HG03139 (cell line): Measurements from ENCODE around the gene RBBP4.

Experiments used
- ATAC-seq: cut with Tn5 transposase; IDR thresholded peaks from one replicate; pipeline ENCODE4 v1.9.1; 2021; ENCODE audit not compliant: unreplicated experiment

The RBBP4 gene

DNA sequence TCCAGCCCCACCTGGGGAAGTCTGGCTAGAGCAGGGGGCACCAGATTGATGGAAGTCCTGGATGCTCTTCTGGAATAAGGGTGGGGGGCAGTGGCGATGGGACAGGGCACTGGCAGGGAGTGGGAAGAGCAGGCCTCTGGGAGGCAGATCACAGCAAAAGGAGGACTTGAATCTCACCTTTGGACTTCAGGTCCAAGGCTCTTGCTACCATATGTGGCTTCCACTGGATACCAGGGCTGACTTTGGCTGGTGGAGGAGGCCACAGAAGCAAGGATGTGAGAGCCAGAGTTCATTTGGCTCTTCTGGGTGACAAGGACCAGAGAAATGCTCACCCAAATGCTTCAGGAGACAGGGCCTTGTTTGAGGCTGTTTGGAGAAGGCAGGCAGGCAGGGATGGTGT lies 67.5 kb downstream of the RBBP4 start:
- ATAC-seq, result no peak

DNA sequence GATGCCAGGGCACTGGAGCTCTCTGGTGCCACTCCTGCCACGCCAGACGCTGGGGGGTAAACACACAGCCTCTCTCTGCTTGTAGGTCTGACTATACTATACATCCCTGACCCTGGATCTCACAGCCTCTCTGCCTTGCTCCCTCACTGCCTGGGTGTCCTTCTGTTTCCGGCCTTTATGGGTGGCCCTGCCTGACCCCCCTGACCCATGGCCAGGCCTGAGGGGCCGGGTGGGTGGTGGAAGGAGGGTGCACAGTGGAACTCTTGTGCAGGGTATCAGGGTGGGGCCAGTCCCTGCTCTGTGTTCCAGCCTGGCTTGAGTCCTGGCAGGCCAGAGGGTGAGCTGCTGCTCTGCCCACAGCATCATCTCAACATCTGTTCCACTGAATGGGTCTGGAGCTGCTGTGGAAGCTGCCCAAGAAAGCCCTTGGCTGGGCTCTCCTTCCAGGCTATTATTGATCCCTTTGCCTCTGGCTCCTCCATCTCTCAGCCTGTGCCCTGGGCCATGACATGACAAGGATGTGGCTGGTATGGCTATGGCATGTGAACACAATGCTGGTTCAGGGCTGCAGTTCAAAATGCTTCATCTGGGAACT lies 68.8 kb downstream of the RBBP4 start:
- no peak for ATAC-seq

DNA sequence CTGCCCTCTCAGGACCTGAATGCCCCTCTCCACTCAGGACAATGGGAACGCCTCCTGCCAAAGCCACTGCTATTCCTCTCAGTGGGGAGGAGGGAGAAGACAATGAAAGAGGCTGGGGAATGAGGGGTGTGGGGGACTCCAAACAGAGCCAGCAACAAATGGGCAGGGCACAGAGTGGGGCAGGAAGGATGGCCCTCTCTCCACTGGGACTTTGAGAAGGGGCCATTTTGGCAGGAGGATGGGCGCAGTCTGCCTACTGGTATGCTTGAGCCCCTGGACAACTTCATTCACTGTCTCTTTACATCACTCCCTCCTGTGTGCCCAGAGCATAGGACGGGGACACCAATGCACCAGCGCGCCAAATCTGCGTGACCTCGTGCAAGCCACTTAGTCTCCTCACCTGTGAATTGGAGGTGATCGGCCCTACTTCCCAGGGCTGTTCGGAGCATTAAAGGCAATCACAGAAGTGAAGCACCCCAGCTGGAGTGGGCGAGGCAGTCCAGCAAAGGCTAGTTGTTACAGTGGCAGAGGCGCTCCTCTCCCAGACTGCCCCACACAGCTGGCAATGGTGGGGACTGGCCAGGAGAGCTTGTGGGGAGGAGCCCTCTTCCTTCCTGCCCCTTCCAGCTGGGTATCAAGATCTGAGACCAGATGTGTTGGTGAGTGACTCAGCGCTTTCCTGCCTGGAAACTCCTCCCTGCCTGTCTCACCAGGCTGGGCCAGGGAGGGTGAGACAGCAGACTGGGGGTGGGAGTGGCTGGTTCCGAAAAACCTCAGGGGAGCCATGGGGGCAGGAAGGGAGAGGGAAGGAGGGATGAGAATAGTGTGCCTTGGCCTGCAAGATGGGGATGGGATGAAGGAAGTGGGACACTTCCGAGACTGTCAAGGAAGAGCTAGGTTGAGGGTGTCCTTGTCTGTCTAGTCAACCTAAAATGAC lies 73.9 kb downstream of the RBBP4 start:
- no peak for ATAC-seq

DNA sequence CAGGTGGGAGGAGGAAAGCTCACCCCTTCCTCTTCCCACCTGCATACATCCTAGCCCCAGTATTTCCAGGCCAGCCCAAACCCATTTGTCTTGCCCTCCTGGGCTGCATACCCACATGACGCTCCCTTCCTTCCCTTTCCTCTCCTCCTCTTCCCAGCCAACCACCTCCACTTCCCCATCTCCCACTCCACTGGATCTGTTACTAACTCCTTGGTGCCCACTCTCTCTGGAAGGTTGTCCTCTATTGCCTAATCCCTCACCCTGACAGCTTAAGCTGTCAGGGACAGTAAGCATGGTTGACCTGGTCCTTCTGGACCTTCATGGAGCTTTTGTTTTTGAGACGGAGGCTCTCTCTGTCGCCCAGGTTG lies 74.6 kb downstream of the RBBP4 start:
- no peak for ATAC-seq

DNA sequence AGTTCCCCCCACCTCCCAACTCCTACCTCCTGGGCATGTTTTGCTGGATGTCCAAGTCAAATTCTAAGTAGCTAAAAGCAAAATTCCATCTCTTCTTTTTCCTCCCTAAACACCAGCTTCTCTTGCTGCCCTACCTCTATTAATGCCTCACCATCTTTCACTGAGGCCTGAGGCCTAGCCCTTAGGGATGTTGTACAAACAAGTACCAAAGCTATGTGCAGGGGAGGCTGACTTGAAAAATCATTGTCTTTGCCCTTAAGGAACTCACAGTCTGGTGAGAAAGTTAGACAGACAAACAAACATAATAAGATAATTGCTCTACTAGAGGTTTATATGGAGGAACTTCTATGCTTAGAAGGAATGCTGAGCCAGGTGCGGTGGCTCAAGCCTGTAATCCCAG lies 76.9 kb downstream of the RBBP4 start:
- ATAC-seq, result no peak

DNA sequence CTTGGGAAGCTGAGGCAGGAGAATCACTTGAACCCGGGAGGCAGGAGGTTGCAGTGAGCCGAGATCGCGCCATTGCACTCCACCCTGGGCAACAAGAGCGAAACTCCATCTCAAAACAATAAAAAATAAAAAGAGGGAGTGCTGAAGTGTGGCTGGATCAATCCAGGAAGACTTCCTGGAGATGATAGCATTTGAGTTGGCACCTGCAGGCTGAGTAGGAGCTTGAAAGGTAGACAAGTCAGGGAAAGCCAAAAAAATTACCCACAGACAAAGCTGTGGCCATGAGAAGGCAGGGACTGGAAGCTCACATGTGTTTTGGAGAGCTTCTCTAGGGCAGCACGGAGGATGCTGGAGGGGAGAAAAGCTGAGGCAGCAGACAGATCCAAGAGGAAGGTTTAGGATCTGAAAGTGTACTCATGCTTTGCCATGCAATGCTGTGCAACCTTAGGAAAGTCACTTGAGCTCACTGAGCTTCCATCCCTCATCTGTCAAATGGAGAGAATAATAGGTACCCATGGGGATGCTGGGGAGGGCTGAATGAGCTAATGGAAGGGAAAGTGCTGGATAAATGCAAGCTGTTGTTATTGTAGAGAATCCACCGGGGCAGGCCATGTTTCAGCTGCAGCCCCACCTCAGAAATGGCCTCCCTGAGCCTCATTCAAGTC lies 77.5 kb downstream of the RBBP4 start:
- no peak for ATAC-seq

DNA sequence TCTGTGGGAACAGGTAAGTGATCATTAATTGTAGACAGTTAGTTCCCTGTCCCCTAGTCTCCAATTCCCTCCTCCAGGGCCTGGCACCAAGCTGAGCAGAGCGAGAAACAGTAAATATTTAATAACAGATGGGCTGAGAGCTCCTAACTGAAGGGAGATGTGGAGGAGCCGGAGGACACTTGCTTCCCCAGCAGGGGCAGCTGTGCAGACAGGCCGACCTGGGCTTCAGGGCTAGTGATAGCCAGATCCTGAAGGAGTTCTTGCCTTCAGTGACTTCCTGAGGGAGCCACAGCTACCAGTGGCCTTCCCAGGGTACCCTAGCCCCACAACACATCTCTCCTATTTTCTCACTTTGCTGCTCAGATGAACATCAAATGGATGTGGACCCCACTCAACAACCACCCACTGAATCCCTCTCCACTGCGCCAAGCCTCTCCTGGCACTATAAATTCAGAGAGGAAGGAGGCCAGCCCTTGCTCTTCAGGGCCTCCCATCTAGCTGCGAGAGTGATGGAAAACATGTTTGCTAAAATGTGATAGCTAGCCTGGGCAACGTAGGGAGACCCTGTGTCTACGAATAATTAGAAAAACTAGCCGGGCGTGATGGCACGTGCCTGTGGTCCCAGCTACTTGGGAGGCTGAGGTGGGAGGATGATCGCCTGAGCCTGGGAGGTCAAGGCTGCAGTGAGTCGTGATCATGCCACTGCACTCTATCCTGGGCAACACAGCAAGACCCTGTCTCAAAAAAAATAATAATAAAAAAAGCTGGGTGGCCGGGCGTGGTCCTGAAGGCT lies 78.4 kb downstream of the RBBP4 start:
- ATAC-seq, result no peak

DNA sequence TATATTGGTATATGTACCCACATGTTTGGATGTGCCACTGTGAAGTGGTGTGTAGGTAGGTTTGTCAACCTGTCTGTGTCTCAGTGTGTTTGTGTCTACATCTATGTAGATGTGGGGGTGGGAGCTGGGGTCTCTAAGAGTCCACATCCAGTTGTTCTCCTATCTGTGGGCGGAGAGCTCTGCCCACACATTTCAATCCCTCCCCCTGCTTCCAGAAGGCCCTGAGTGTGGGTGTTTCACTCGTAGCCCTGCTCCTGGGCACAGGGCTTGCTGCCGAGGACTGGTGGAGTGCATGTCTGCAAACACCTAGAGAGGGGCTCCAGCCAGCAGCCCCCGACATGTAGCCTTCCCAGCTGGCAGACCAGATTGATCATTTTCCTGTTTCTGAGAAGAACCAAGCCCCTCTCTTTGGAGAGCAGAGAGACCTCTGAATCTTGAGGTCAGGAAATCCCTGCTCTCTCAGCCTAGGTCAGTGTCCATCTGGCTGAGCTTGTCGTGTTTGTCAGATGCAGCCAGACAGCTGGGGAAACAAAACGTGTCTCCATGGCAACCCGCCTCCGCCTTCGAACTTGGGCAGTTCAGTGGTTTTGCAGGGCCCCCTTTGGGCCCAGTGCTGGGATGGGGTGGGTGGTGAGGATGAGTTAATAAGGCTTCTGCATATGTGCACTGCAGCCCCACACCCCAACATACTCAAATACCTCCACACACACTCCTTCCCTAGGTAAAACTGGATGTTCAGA lies 82.7 kb downstream of the RBBP4 start:
- ATAC-seq, result no peak
